T-cell (primary cell): ENCODE results near the gene DAPK1. TPM values are rescaled to one million over a fixed set of nuclear protein-coding genes. Genes with fewer than 3 reads are reported as not detected.
A peak's percentile ranks its signal among the peaks of the same experiment; 100 is the strongest.

ENCODE experiments used
- ATAC-seq, 4 experiments: fragments of 200-7000 bp in 3 of 4; fragments of 150-1000 bp in 1 of 4; cut with Tn5 transposase; replicated peaks in 1 of 4; 1 replicate in 3 of 4; 2 replicates in 1 of 4; pipeline ENCODE4 v1.10.0; 2021; ENCODE audit warnings: moderate library complexity in 3 of 4, mild to moderate bottlenecking in 2 of 4, moderate number of reproducible peaks in 1 of 4
- CTCF ChIA-PET, 2 donors: fragments of 300-600 bp; sonication (Branson Sonifier 250); formaldehyde crosslinking; loops; one replicate each; lab custom pipeline; 2022; ENCODE audit warnings: antibody characterized with exemption in 2 of 2; lab: Charles Lee
- POLR2A ChIA-PET, 2 donors: fragments of 300-600 bp; sonication (Branson Sonifier 250); formaldehyde crosslinking; loops; one replicate each; lab custom pipeline; 2022; ENCODE audit warnings: antibody characterized with exemption in 2 of 2; lab: Charles Lee
- DNase-seq, 35 experiments: peaks; one replicate each; pipeline versions ENCODE4 v3.0.0 to v3.0.0-alpha.2; 2013 to 2023
- H3K27ac ChIP-seq: one replicate; pipeline ENCODE4 v1.5.1; 2013; ENCODE audit warnings: low read length
- H3K27me3 ChIP-seq, 2 experiments: replicated peaks in 1 of 2; 1 replicate in 1 of 2; 2 replicates in 1 of 2; pipeline versions ENCODE4 v1.6.1 to v1.7.0; 2013; ENCODE audit warnings: low read length in 1 of 2, mixed read lengths in 1 of 2; ENCODE audit not compliant: control insufficient read depth in 2 of 2, insufficient read depth in 2 of 2; ENCODE audit errors: extremely low read depth in 1 of 2
- H3K36me3 ChIP-seq, 2 donors: 1 replicate in 1 of 2; 2 replicates in 1 of 2; pipeline versions ENCODE4 v1.6.1 to v1.7.0; 2013; ENCODE audit warnings: low read length in 1 of 2; ENCODE audit not compliant: control insufficient read depth in 2 of 2, insufficient read depth in 1 of 2; ENCODE audit errors: extremely low read depth in 1 of 2
- H3K4me1 ChIP-seq, 2 experiments: 1 replicate in 1 of 2; 2 replicates in 1 of 2; pipeline versions ENCODE4 v1.6.1 to v1.7.0; 2013; ENCODE audit warnings: low read length in 2 of 2, mixed read lengths in 1 of 2; ENCODE audit not compliant: insufficient read depth in 2 of 2, control insufficient read depth in 1 of 2; ENCODE audit errors: extremely low read depth in 1 of 2
- H3K4me3 ChIP-seq, 2 donors: 1 replicate in 1 of 2; 2 replicates in 1 of 2; pipeline versions ENCODE4 v1.5.1 to v1.7.0; 2013; ENCODE audit warnings: mild to moderate bottlenecking in 2 of 2, low read length in 1 of 2, moderate library complexity in 1 of 2; ENCODE audit not compliant: control insufficient read depth in 1 of 2; ENCODE audit errors: extremely low read depth in 1 of 2
- H3K9me3 ChIP-seq: 2 replicates; pipeline ENCODE4 v1.7.0; 2013
- H3K27ac Mint-ChIP-seq, 2 donors: one replicate each; pipeline ENCODE4 v1.8.0; 2020 to 2021; ENCODE audit warnings: mild to moderate bottlenecking in 2 of 2, mixed read lengths in 2 of 2
- H3K27me3 Mint-ChIP-seq, 2 donors: one replicate each; pipeline ENCODE4 v1.8.0; 2021 to 2022; ENCODE audit warnings: mixed read lengths in 2 of 2
- H3K36me3 Mint-ChIP-seq: one replicate; pipeline ENCODE4 v1.8.0; 2021; ENCODE audit warnings: mixed read lengths
- H3K4me1 Mint-ChIP-seq, 3 donors: one replicate each; pipeline ENCODE4 v1.8.0; 2020 to 2022; ENCODE audit warnings: mixed read lengths in 3 of 3, mild to moderate bottlenecking in 1 of 3
- H3K4me3 Mint-ChIP-seq, 3 donors: one replicate each; pipeline ENCODE4 v1.8.0; 2020 to 2022; ENCODE audit warnings: mild to moderate bottlenecking in 3 of 3, mixed read lengths in 3 of 3, moderate library complexity in 3 of 3
- H3K9me3 Mint-ChIP-seq, 3 donors: one replicate each; pipeline ENCODE4 v1.8.0; 2020 to 2022; ENCODE audit warnings: mixed read lengths in 3 of 3
- WGBS: methylation state at CpG from one replicate; pipeline ENCODE4 v1.1.5; 2013; ENCODE audit warnings: missing lambda C conversion rate; ENCODE audit not compliant: insufficient coverage; 5-methylcytosine and 5-hydroxymethylcytosine counted together
- total RNA-seq, 35 experiments: library from RNA in 6 of 35; stranded (reverse) in 6 of 35; fragments of 120-200 nt in 1 of 35; gene quantifications; one replicate each; pipeline versions ENCODE4 v1.2.1 to v1.2.4 and lab custom pipeline; 2013 to 2026

The DAPK1 gene
- total RNA-seq, 5 donors from 2014 or later (not counting 1 experiment from before 2014, with no cell fraction given), result 1.7 to 4.2 (median 2.8) TPM

- H3K4me3 ChIP-seq, result no peak overlapping the region
- DNase-seq, result no peak
- POLR2A ChIA-PET, result no interaction called here
- peaks cover 0 to 4% of the 10 kb centered on the region in 2 experiments for H3K27me3 ChIP-seq
- CTCF ChIA-PET, result no interaction called here
- peaks cover 29 to 39% (median 31%) of the 10 kb centered on the region in 3 donors for H3K4me1 Mint-ChIP-seq
- H3K36me3 ChIP-seq, result no peaks in the 10 kb centered on the region
- no peaks in the 10 kb centered on the region for H3K36me3 Mint-ChIP-seq
- H3K27ac Mint-ChIP-seq, result no peak overlapping the region
- no peak for ATAC-seq
- H3K27ac ChIP-seq, result no peak overlapping the region
- peaks cover 0 to 2% of the 10 kb centered on the region in 2 donors for H3K27me3 Mint-ChIP-seq
- peaks cover 30 to 48% of the 10 kb centered on the region in 2 experiments for H3K4me1 ChIP-seq
- no peaks in the 10 kb centered on the region for H3K9me3 Mint-ChIP-seq
- no peak overlapping the region for H3K4me3 Mint-ChIP-seq
- no peaks in the 10 kb centered on the region for H3K9me3 ChIP-seq
- WGBS, result 96% methylated on average over 5 of the region's 6 CpGs
These were observed 215.2 kb downstream of the DAPK1 start for GRCh38 chr9:87712801-87713277.

- H3K36me3 Mint-ChIP-seq, result no peaks in the 10 kb centered on the region
- Histone ChIP-seq H3K9me3 (no peaks in the 10 kb centered on the region), H3K4me3 (no peak overlapping the region), H3K36me3 (no peaks in the 10 kb centered on the region), H3K4me1 (peaks cover 29 to 42% of the 10 kb centered on the region in 2 experiments), H3K27ac (no peak overlapping the region), H3K27me3 (peaks cover 0 to 4% of the 10 kb centered on the region in 2 experiments)
- H3K9me3 Mint-ChIP-seq, result no peaks in the 10 kb centered on the region
- no peaks in the 10 kb centered on the region for H3K27me3 Mint-ChIP-seq
- peak in 4 of 35 experiments; percentile 7 to 40 (median 17) for DNase-seq
- no peak for ATAC-seq
- peak overlapping the region in 1 of 2 donors; percentile 48 for H3K27ac Mint-ChIP-seq
- CTCF ChIA-PET, result no interaction called here
- no peak overlapping the region for H3K4me3 Mint-ChIP-seq
- H3K4me1 Mint-ChIP-seq, result peaks cover 24 to 35% (median 27%) of the 10 kb centered on the region in 3 donors
- WGBS, result 54% methylated on average over 9 of the region's 11 CpGs
- POLR2A ChIA-PET, result no interaction called here
These were observed 215.8 kb downstream of the DAPK1 start for GRCh38 chr9:87713278-87713987.

DNA sequence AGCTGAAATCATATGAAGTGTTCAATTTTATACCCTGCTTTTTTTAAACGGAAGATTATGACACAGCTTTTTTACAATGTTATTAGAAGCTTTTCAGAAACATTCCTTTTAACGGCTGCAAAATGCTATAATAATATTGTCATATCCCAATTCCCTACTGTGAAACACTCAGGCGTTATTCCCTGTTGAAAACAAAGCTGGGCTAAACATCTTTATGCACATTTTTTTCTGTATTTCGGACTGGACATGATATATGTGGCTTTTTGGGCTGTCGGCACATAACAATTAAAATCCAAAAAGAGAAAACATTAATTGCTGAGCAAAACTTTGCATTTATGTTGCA, 216.3 kb downstream of the DAPK1 start:
- Histone ChIP-seq H3K36me3 (no peaks in the 10 kb centered on the region), H3K9me3 (no peaks in the 10 kb centered on the region), H3K4me1 (peaks cover 28 to 38% of the 10 kb centered on the region in 2 experiments), H3K27ac (no peak overlapping the region), H3K27me3 (peaks cover 0 to 4% of the 10 kb centered on the region in 2 experiments), H3K4me3 (no peak overlapping the region)
- H3K36me3 Mint-ChIP-seq, result no peaks in the 10 kb centered on the region
- ChIA-PET CTCF (interaction anchor here in 1 of 2 donors (0.5 kb wide), 1 partner anchor 600 kb away, joined by 3 read pairs; no protein-coding TSS in a partner anchor), POLR2A (no interaction called here)
- H3K27me3 Mint-ChIP-seq, result no peaks in the 10 kb centered on the region
- H3K27ac Mint-ChIP-seq, result peak overlapping the region in 1 of 2 donors; percentile 6
- H3K4me3 Mint-ChIP-seq, result no peak overlapping the region
- DNase-seq, result no peak
- no peaks in the 10 kb centered on the region for H3K9me3 Mint-ChIP-seq
- no CpG with 5 or more reads among the region's 5 CpGs for WGBS
- no peak for ATAC-seq
- H3K4me1 Mint-ChIP-seq, result peaks cover 19 to 30% (median 22%) of the 10 kb centered on the region in 3 donors

- CTCF ChIA-PET, result interaction anchor here in 1 of 2 donors (0.6 kb wide), 1 partner anchor 1315 kb away, joined by 3 read pairs; no protein-coding TSS in a partner anchor
- H3K27me3 ChIP-seq, result peaks cover 0 to 3% of the 10 kb centered on the region in 2 experiments
- H3K36me3 Mint-ChIP-seq, result no peaks in the 10 kb centered on the region
- H3K9me3 ChIP-seq, result no peaks in the 10 kb centered on the region
- 100% methylated on average over 1 of the region's 2 CpGs for WGBS
- H3K4me3 ChIP-seq, result no peak overlapping the region
- DNase-seq, result no peak
- no peak overlapping the region for H3K27ac Mint-ChIP-seq
- no peak overlapping the region for H3K27ac ChIP-seq
- no peaks in the 10 kb centered on the region for H3K36me3 ChIP-seq
- H3K9me3 Mint-ChIP-seq, result no peaks in the 10 kb centered on the region
- POLR2A ChIA-PET, result interaction anchor here in 1 of 2 donors (0.6 kb wide), 1 partner anchor 10 kb away, joined by 7 read pairs; no protein-coding TSS in a partner anchor
- H3K4me3 Mint-ChIP-seq, result no peak overlapping the region
- no peak for ATAC-seq
- H3K4me1 Mint-ChIP-seq, result peaks cover 10 to 21% (median 13%) of the 10 kb centered on the region in 3 donors
- no peaks in the 10 kb centered on the region for H3K27me3 Mint-ChIP-seq
- H3K4me1 ChIP-seq, result peaks cover 19 to 30% of the 10 kb centered on the region in 2 experiments
These were observed 217.2 kb downstream of the DAPK1 start for GRCh38 chr9:87714819-87715218.

GRCh38 chr9:87716141-87716540, 218.5 kb downstream of the DAPK1 start:
- H3K36me3 Mint-ChIP-seq, result no peaks in the 10 kb centered on the region
- H3K9me3 ChIP-seq, result no peaks in the 10 kb centered on the region
- H3K36me3 ChIP-seq, result no peaks in the 10 kb centered on the region
- H3K27me3 Mint-ChIP-seq, result no peaks in the 10 kb centered on the region
- no peaks in the 10 kb centered on the region for H3K9me3 Mint-ChIP-seq
- peaks cover 7 to 22% of the 10 kb centered on the region in 2 experiments for H3K4me1 ChIP-seq
- no peak overlapping the region for H3K4me3 ChIP-seq
- ATAC-seq (no peak), DNase-seq (no peak)
- no CpG with 5 or more reads among the region's 2 CpGs for WGBS
- H3K4me1 Mint-ChIP-seq, result peaks cover 0 to 13% (median 5%) of the 10 kb centered on the region in 3 donors
- ChIA-PET POLR2A (no interaction called here), CTCF (no interaction called here)
- no peak overlapping the region for H3K4me3 Mint-ChIP-seq
- H3K27me3 ChIP-seq, result peaks cover 0 to 2% of the 10 kb centered on the region in 2 experiments
- no peak overlapping the region for H3K27ac Mint-ChIP-seq
- H3K27ac ChIP-seq, result no peak overlapping the region

- ATAC-seq (no peak), DNase-seq (no peak)
- H3K36me3 Mint-ChIP-seq, result no peaks in the 10 kb centered on the region
- no peak overlapping the region for H3K27ac Mint-ChIP-seq
- no peak overlapping the region for H3K4me3 Mint-ChIP-seq
- Histone ChIP-seq H3K36me3 (no peaks in the 10 kb centered on the region), H3K4me1 (peaks cover 0 to 9% of the 10 kb centered on the region in 2 experiments), H3K27ac (no peak overlapping the region), H3K27me3 (no peaks in the 10 kb centered on the region), H3K9me3 (no peaks in the 10 kb centered on the region), H3K4me3 (no peak overlapping the region)
- H3K9me3 Mint-ChIP-seq, result no peaks in the 10 kb centered on the region
- no peaks in the 10 kb centered on the region for H3K27me3 Mint-ChIP-seq
- WGBS, result 100% methylated on average over 1 of the region's 1 CpG
- ChIA-PET CTCF (no interaction called here), POLR2A (no interaction called here)
- peaks cover 0 to 12% (median 4%) of the 10 kb centered on the region in 3 donors for H3K4me1 Mint-ChIP-seq
These were observed 219.8 kb downstream of the DAPK1 start for GRCh38 chr9:87717456-87717855.
